Colonic mucosa (tissue), 4 donors: ENCODE data around the gene VARS2. TPM values are rescaled to one million over a fixed set of nuclear protein-coding genes. Genes with fewer than 3 reads are reported as not detected.

ENCODE experiments used
- DNase-seq: peaks from one replicate; pipeline ENCODE4 v3.0.0-alpha.2; 2020
- H3K27ac ChIP-seq: fragments of 200-600 bp; one replicate; pipeline ENCODE4 v1.8.0; 2021
- H3K27me3 ChIP-seq: fragments of 200-600 bp; one replicate; pipeline ENCODE4 v1.8.0; 2021
- H3K36me3 ChIP-seq: fragments of 200-600 bp; one replicate; pipeline ENCODE4 v1.8.0; 2021
- H3K4me1 ChIP-seq: fragments of 200-600 bp; one replicate; pipeline ENCODE4 v1.8.0; 2021; ENCODE audit warnings: mild to moderate bottlenecking
- H3K4me3 ChIP-seq: fragments of 200-600 bp; one replicate; pipeline ENCODE4 v1.8.0; 2021
- H3K9ac ChIP-seq, 2 donors: one replicate each; pipeline ENCODE4 v1.7.0; 2013; ENCODE audit warnings: control low read depth in 2 of 2, low read depth in 2 of 2, low read length in 2 of 2
- H3K9me3 ChIP-seq: fragments of 200-600 bp; one replicate; pipeline ENCODE4 v1.8.0; 2021
- intact Hi-C: fragments of 100-400 bp; cut with DNase I; formaldehyde crosslinking; loops from one replicate; pipeline ENCODE4 v1.14.1; 2022
- microRNA-seq: library from miRNA; unstranded; fragments of <30 nt; microRNA quantifications from one replicate; pipeline ENCODE4, GENCODE V29; 2019
- total RNA-seq, 2 donors: library from RNA; stranded (reverse); fragmentation: NEBNext Ultra II Directional in 1 of 2; extraction: Animal tissue kit (Norgen Biotek cat#: 25700) in 1 of 2; gene quantifications; one replicate each; pipeline ENCODE4 v1.2.1, GENCODE V29; 2021
- TF ChIP-seq, protein P1 (sequence below): fragments of 200-600 bp; IDR thresholded peaks from one replicate; pipeline ENCODE4 v1.8.0; 2022; ENCODE audit warnings: antibody characterized with exemption, mild to moderate bottlenecking
- donor health status: healthy.
- donor health status: DM: no; HTN: no; CAD: no.
- donor health status: DM: no; HTN: no; CAD: no.

The VARS2 gene
- total RNA-seq, 2 donors from 2014 or later, result 27.5 to 55.6 TPM

GRCh38 chr6:30974490-30975252, 60.6 kb downstream of the VARS2 start:
- H3K4me1 ChIP-seq, result no peaks in the 10 kb centered on the region
- intact Hi-C loops, result no loop called here
- no peak overlapping the region for H3K4me3 ChIP-seq
- no peaks in the 10 kb centered on the region for H3K36me3 ChIP-seq
- H3K9me3 ChIP-seq, result no peaks in the 10 kb centered on the region
- H3K27me3 ChIP-seq, result no peaks in the 10 kb centered on the region
- no peak overlapping the region for H3K9ac ChIP-seq
- H3K27ac ChIP-seq, result no peak overlapping the region
- no peak for DNase-seq
- TF ChIP-seq, protein P1, sequence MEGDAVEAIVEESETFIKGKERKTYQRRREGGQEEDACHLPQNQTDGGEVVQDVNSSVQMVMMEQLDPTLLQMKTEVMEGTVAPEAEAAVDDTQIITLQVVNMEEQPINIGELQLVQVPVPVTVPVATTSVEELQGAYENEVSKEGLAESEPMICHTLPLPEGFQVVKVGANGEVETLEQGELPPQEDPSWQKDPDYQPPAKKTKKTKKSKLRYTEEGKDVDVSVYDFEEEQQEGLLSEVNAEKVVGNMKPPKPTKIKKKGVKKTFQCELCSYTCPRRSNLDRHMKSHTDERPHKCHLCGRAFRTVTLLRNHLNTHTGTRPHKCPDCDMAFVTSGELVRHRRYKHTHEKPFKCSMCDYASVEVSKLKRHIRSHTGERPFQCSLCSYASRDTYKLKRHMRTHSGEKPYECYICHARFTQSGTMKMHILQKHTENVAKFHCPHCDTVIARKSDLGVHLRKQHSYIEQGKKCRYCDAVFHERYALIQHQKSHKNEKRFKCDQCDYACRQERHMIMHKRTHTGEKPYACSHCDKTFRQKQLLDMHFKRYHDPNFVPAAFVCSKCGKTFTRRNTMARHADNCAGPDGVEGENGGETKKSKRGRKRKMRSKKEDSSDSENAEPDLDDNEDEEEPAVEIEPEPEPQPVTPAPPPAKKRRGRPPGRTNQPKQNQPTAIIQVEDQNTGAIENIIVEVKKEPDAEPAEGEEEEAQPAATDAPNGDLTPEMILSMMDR, result no peak

Small RNA genes lying within 50 kb of the gene (microRNA-seq; reads per million reads assigned to microRNA genes)
- 1.7 reads per million for gene MIR4640

Other genes starting within 250 kb of the VARS2 start
- 10 to 100 TPM; 25.9 to 35.1 TPM for gene DHX16, start 241.2 kb upstream of the VARS2 start, total RNA-seq
- gene PPP1R18, start 227.6 kb upstream of the VARS2 start, total RNA-seq, result 10 to 100 TPM in 1 of 2 donors, 1 to 10 TPM in 1; 8.3 to 22.8 TPM
- gene NRM, start 223.3 kb upstream of the VARS2 start, total RNA-seq, result 10 to 100 TPM in 1 of 2 donors, 1 to 10 TPM in 1; 7.4 to 19.2 TPM
- gene MDC1, start 197.0 kb upstream of the VARS2 start, total RNA-seq, result 10 to 100 TPM; 14.0 to 59.0 TPM
- 100 to 1,000 TPM; 213 to 605 TPM for gene TUBB, start 193.9 kb upstream of the VARS2 start, total RNA-seq
- gene FLOT1, start 171.6 kb upstream of the VARS2 start, total RNA-seq, result 100 to 1,000 TPM; 130 to 158 TPM
- 10 to 100 TPM; 47.2 to 92.8 TPM for gene IER3, start 169.7 kb upstream of the VARS2 start, total RNA-seq
- 100 to 1,000 TPM; 261 to 267 TPM for gene DDR1, start 29.7 kb upstream of the VARS2 start, total RNA-seq
- gene GTF2H4, start 6.0 kb upstream of the VARS2 start, total RNA-seq, result 10 to 100 TPM; 15.8 to 25.7 TPM
- 1 to 10 TPM in 1 of 2 donors, not detected in 1; 1.3 TPM for gene SFTA2, start 17.9 kb downstream of the VARS2 start, total RNA-seq
- gene MUCL3, start 26.7 kb downstream of the VARS2 start, total RNA-seq, result under 1 TPM in 1 of 2 donors, not detected in 1; 0.30 TPM
- gene MUC21, start 69.5 kb downstream of the VARS2 start, total RNA-seq, result not detected
- not detected for gene MUC22, start 96.2 kb downstream of the VARS2 start, total RNA-seq
- not detected for gene C6orf15, start 198.3 kb downstream of the VARS2 start, total RNA-seq
- 1 to 10 TPM; 2.2 to 5.6 TPM for gene PSORS1C1, start 200.6 kb downstream of the VARS2 start, total RNA-seq
- gene CDSN, start 206.2 kb downstream of the VARS2 start, total RNA-seq, result not detected
- not detected for gene PSORS1C2, start 224.8 kb downstream of the VARS2 start, total RNA-seq
- 10 to 100 TPM; 31.8 to 55.4 TPM for gene CCHCR1, start 243.6 kb downstream of the VARS2 start, total RNA-seq
- gene TCF19, start 244.4 kb downstream of the VARS2 start, total RNA-seq, result 10 to 100 TPM in 1 of 2 donors, 1 to 10 TPM in 1; 8.8 to 39.6 TPM